Esophagus squamous epithelium (tissue), 4 donors: Measurements from ENCODE around the gene STX8.

ENCODE experiments used
- POLR2A ChIP-seq, 4 donors: fragments of 450-650 bp; IDR thresholded peaks; one replicate each; pipeline ENCODE4 v1.6.1; 2017; ENCODE audit warnings: antibody characterized with exemption in 4 of 4, mild to moderate bottlenecking in 4 of 4, moderate library complexity in 3 of 4
- TF ChIP-seq, protein P1 (sequence below), 6 experiments: fragments of 450-650 bp in 4 of 6; fragments of 200-600 bp in 2 of 6; sonication (generic) in 2 of 6; IDR thresholded peaks; one replicate each; pipeline ENCODE4 v1.5.1; 2016 to 2019; ENCODE audit warnings: antibody characterized with exemption in 6 of 6, mild to moderate bottlenecking in 4 of 6, moderate library complexity in 4 of 6

DNA sequence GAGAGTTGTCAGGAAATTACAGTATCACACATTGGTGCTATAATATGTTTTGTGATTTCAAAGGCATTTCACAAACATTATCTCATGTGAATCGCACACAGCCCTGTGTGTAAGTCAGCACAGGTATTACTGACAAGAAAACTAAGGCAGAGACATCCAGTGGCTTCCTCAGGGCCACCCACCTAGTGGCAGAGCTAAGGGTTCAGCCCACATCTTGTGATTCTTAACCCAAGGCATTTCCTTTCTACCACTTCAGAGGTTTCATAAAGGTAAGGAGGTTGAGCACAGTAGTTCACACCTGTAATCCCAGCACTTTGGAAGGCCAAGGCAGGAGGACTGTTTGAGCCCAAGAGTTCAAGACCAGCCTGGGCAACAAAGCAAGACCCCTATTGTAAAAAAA, 58.2 kb downstream of the STX8 start:
- TF ChIP-seq, protein P1, sequence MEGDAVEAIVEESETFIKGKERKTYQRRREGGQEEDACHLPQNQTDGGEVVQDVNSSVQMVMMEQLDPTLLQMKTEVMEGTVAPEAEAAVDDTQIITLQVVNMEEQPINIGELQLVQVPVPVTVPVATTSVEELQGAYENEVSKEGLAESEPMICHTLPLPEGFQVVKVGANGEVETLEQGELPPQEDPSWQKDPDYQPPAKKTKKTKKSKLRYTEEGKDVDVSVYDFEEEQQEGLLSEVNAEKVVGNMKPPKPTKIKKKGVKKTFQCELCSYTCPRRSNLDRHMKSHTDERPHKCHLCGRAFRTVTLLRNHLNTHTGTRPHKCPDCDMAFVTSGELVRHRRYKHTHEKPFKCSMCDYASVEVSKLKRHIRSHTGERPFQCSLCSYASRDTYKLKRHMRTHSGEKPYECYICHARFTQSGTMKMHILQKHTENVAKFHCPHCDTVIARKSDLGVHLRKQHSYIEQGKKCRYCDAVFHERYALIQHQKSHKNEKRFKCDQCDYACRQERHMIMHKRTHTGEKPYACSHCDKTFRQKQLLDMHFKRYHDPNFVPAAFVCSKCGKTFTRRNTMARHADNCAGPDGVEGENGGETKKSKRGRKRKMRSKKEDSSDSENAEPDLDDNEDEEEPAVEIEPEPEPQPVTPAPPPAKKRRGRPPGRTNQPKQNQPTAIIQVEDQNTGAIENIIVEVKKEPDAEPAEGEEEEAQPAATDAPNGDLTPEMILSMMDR (IDR thresholded peaks at IDR 0.05), result no peak
- TF ChIP-seq POLR2A (IDR thresholded peaks at IDR 0.05), result no peak
